SU-DHL-6 (cell line): ENCODE measurements around the gene FANK1.

Source experiments
- EZH2phosphoT487 ChIP-seq: fragments of 200-600 bp; sonication (generic), shearing (Covaris generic); conservative IDR thresholded peaks from 2 replicates; pipeline ENCODE4 v1.6.1; 2018; ENCODE audit warnings: mild to moderate bottlenecking, antibody characterized with exemption, low read length, moderate library complexity, mixed read lengths
- TF ChIP-seq, protein P1 (sequence below): fragments of 200-600 bp; sonication (generic); IDR thresholded peaks from one replicate; pipeline ENCODE4 v1.5.1; 2017; ENCODE audit warnings: antibody characterized with exemption, mild to moderate bottlenecking, low read length, moderate library complexity; ENCODE audit not compliant: insufficient read depth, poor library complexity, severe bottlenecking

- TF ChIP-seq, protein P1, sequence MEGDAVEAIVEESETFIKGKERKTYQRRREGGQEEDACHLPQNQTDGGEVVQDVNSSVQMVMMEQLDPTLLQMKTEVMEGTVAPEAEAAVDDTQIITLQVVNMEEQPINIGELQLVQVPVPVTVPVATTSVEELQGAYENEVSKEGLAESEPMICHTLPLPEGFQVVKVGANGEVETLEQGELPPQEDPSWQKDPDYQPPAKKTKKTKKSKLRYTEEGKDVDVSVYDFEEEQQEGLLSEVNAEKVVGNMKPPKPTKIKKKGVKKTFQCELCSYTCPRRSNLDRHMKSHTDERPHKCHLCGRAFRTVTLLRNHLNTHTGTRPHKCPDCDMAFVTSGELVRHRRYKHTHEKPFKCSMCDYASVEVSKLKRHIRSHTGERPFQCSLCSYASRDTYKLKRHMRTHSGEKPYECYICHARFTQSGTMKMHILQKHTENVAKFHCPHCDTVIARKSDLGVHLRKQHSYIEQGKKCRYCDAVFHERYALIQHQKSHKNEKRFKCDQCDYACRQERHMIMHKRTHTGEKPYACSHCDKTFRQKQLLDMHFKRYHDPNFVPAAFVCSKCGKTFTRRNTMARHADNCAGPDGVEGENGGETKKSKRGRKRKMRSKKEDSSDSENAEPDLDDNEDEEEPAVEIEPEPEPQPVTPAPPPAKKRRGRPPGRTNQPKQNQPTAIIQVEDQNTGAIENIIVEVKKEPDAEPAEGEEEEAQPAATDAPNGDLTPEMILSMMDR: no peak
- no peak for TF ChIP-seq EZH2phosphoT487
Measured at GRCh38 chr10:126052171-126052570, 155.8 kb downstream of the FANK1 start.
